ENCODE results near the gene RNF213.
"Not testable (repeated sequence)": the region's sequence is repeated elsewhere in the genome, so short reads cannot be mapped to it uniquely, and the experiment has no call there.

RNF213 gene

DNA sequence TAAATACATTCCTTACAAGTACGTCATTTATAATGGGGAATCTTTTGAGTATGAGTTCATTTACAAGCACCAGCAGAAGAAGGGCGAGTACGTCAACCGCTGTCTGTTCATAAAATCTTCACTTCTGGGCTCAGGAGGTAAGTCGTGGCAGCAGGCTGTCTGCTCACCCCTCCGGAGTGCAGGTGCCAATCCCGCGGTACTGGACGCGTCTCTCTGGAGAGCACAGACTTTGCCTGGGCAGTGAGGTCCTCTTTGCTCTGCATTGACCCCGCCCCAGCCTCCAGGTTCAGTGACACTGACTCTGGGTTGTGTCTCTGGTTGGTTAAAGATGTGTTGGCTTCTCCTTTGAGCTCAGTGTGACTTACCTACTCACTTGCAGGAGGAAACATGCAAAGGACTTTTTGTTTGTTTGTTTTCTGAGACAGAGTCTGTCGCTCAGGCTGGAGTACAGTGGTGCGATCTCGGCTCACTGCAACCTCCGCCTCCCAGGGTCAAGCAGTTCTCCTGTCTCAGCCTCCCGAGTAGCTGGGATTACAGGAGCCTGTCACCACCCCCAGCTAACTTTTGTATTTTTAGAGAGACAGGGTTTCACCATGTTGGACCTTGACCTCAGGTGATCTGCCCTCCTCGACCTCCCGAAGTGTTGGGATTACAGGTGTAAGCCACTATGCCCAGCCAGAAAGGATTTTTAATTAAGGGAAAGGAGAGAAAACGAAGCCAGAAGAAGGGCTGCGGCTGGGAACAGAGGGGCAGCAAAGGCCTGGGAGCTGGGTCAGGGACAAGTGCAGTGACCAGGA is 31.2 kb downstream of the RNF213 start:
- no peak overlapping the region for H3K4me3 ChIP-seq (ENCODE audit: low read depth, low read length)

DNA sequence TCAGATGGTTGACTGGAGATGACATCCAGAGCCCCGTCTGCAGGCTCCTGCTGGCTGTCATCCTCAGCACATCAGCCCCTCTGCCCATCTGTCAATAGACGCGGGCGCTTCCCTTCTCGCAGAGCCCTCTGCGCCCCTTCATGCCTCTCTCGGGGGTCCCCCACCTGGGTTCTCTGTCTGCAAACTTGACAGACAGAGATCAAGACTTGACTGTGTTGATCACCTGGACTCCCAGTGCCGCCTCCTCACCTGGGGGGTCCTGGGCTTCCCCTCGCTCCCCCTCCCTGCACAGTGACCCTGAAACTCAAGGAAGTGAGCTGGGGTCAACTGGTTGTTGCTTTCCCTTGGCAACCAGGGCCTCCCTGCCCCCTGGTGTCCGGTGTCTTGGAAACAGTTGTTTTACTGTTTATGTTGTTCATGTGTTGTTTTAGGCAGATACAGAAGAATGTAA is 31.9 kb downstream of the RNF213 start:
- no peak overlapping the region for H3K4me3 ChIP-seq (ENCODE audit: low read depth, low read length)

GRCh38 chr17:80294210-80294609 is 33.6 kb downstream of the RNF213 start:
- no peak overlapping the region for H3K4me3 ChIP-seq (ENCODE audit: low read depth, low read length)

DNA sequence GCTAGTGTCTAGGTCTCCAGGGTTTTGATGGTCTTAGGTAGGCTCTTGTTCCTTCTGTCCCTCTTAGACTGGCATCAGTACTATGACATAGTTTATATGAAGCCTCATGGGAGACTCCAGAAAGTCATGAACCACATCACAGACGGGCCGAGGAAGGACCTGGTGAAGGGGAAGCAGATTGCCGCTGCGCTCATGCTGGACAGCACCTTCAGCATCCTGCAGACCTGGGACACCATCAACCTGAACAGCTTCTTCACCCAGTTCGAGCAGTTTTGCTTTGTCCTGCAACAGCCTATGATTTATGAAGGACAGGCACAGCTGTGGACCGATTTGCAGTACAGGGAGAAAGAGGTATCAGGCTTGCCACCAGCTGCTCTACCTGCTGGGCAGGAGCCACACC is 34.0 kb downstream of the RNF213 start:
- H3K4me3 ChIP-seq (ENCODE audit: low read depth, low read length): no peak overlapping the region

GRCh38 chr17:80295146-80295545 is 34.5 kb downstream of the RNF213 start:
- H3K4me3 ChIP-seq (ENCODE audit: low read depth, low read length): no peak overlapping the region

DNA sequence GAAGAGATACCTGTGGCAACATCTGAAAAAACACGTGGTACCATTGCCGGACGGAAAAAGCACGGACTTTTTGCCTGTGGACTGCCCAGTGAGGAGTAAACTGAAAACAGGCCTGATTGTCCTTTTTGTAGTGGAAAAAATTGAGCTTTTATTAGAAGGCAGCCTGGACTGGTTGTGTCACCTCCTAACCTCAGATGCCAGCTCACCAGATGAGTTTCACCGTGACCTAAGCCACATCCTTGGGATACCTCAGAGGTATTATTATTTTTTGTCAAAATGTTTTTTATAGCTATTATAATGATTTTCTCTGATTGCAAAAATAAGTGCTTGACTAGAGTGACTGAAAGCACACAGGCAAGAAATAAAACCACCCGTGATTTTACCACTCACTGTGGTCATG is 34.9 kb downstream of the RNF213 start:
- H3K4me3 ChIP-seq (ENCODE audit: low read depth, low read length): no peak overlapping the region

- no peak overlapping the region for H3K4me3 ChIP-seq (ENCODE audit: low read depth, low read length)
Observed at GRCh38 chr17:80296221-80296620, 35.6 kb downstream of the RNF213 start.

DNA sequence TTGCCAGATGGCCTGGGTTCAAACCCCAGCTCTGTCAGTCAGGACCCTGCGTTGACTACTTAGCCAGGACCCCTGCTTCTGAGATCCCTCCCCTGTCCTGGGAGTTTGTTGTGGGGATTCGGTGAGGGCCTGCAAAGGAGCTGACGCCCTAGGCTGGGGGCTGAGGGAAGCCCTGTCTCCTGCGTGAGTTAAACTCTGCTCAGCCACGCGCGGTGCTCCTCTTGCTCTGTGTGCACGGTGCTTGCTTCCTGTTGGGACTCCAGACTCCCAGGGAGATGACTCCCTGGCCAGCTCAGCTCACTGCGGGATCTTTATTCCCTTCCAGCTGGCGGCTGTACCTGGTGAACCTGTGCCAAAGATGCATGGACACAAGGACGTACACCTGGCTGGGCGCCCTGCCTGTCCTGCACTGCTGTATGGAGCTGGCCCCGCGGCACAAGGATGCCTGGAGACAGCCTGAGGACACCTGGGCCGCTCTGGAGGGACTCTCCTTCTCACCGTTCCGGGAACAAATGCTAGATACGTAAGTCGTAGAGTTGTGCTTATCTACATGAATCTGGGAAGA is 37.4 kb downstream of the RNF213 start:
- no peak overlapping the region for H3K4me3 ChIP-seq (ENCODE audit: low read depth, low read length)

- H3K4me3 ChIP-seq (ENCODE audit: low read depth, low read length): not testable (repeated sequence)
Observed at GRCh38 chr17:80299350-80300100, 38.9 kb downstream of the RNF213 start.

DNA sequence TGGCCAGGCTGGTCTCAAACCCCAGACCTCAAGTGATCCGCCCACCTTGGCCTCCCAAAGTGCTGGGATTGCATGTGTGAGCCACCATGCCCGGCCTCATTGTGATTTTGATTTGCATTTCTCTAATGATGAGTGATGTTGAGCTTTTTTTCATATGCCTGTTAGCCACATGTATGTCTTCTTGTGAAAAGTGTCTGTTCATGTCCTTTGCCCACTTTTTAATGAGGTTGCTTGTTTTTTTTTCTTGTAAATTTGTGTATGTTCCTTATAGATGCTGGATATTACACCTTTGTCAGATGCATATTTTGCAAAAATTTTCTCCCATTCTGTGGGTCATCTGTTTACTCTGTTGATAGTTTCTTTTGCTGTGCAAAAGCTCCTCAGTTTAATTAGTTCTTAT is 40.1 kb downstream of the RNF213 start:
- H3K4me3 ChIP-seq (ENCODE audit: low read depth, low read length): not testable (repeated sequence)

DNA sequence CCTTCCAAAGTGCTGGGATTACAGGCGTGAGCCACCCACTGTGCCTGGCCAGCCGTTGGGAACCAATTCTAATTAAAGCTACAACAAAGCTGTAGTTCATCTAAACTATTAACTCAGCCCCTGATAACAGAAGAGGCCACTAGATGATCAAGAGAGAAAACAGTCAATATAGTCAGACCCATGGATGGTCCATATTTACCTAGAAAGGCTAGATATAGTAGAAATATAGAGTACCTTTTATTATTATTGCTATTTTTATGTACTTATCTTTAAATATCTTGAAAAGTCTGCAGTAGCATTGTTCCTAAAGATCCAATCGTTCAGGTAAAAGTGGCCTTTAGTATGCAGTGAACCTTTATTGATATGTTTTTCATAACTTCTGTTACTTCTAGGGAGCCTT is 43.2 kb downstream of the RNF213 start:
- H3K4me3 ChIP-seq (ENCODE audit: low read depth, low read length): no peak overlapping the region

- H3K4me3 ChIP-seq (ENCODE audit: low read depth, low read length): no peak overlapping the region
Observed at GRCh38 chr17:80307994-80308691, 47.5 kb downstream of the RNF213 start.

- no peak overlapping the region for H3K4me3 ChIP-seq (ENCODE audit: low read depth, low read length)
Observed at GRCh38 chr17:80308692-80309517, 48.3 kb downstream of the RNF213 start.

- H3K4me3 ChIP-seq (ENCODE audit: low read depth, low read length): no peak overlapping the region
Observed at GRCh38 chr17:80311216-80311827, 50.7 kb downstream of the RNF213 start.

DNA sequence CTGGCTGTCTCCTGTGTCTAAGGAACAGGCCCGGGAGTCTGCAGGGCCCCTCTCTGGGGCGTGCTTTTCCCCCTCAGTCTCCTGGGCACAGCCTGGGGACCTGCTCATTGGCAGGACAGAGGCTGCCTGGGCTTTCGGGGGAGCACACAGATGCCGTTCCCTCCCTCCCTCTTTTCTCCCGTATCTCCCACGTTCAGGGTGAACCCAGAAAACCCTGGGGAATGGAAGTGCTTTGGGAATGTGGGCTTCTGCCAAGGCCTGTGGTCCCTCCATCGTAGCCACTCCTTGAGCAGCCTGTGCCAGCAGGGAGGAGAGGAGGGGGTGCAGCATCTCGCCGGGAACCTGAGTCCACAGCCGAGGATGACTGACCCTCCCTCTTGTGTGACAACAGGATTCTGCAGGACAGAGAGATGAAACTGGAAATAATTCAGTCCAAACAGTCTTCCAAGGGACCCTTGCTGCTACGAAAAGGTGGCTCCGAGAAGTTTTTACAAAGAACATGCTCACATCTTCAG is 52.0 kb downstream of the RNF213 start:
- H3K4me3 ChIP-seq (ENCODE audit: low read depth, low read length): no peak overlapping the region

DNA sequence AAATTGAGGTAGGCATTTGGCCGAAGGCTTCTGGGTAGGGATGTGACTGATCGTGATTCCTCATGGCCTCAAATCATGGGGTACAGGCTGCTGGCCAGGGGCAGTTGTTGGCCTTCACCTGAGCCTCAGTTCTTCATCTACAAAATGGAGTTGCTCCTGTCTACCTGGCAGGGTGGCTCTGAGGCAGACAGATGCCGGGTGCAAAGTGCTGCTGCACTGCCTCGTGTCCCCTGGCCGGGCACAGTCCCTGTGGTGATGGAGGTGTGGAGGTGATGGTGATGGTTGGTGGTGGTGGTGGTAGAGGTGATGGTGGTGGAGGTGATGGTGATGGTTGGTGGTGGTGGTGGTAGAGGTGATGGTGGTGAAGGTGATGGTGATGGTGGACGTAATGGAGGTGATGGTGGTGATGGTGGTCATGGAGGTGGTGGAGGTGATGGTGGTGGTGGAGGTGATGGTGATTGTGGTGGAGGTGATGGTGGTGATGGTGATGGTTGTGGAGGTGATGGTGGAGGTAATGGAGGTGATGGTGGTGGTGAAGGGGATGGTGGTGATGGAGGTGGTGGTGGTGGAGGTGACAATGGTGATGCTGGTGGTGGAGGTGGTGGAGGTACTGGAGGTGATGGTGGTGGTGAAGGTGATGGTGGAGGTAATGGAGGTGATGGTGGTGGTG is 52.6 kb downstream of the RNF213 start:
- H3K4me3 ChIP-seq (ENCODE audit: low read depth, low read length): no peak overlapping the region

- H3K4me3 ChIP-seq (ENCODE audit: low read depth, low read length): not testable (repeated sequence)
Observed at GRCh38 chr17:80313946-80314345, 53.3 kb downstream of the RNF213 start.

GRCh38 chr17:80315517-80316182 is 55.0 kb downstream of the RNF213 start:
- H3K4me3 ChIP-seq (ENCODE audit: low read depth, low read length): no peak overlapping the region

DNA sequence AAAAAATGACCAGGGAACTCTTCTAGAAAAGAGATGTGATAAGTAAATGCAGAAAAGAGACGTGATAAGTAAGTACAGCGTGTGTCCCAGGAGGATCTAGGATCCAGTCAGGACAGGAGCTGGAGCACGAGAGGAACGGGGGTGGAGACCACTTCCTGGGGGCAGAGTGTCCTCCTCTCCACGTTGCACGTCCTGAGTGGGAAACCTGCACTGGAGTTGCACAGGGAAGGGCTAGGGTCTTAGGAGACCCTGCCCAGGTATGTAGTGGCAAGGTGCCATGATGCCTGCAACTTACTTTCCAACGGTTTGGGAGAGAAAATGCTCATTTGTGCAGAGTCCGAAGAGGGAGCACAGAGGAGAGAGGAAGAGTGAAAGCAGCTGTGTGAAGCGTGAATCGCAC is 55.8 kb downstream of the RNF213 start:
- H3K4me3 ChIP-seq (ENCODE audit: low read depth, low read length): no peak overlapping the region

Measured in iPS-11a (cell line).